Stimulated activated CD8-positive, alpha-beta memory T cell treated with anti-CD3 and anti-CD28 coated beads, Interleukin-12 subunit alpha, Interleukin-12 subunit beta, amount 100 ng/mL, for 24 hours (primary cell): ENCODE results near the gene FGF21.
"Not testable (repeated sequence)": the region's sequence is repeated elsewhere in the genome, so short reads cannot be mapped to it uniquely, and the experiment has no call there.

Experiments used
- DNase-seq: peaks from one replicate; pipeline ENCODE4 v3.0.0-alpha.2; 2020; ENCODE audit errors: extremely low read depth

The FGF21 gene

GRCh38 chr19:48755084-48755641 is at the start of gene FGF21:
Gene FGF21, plus strand, starts transcription at chr19:48755524. Its CDS starts 713 bp downstream, at chr19:48756237.
- DNase-seq, result no peak

- DNase-seq, result no peak
Observed at GRCh38 chr19:48708471-48708870, 46.9 kb upstream of the FGF21 start.

- DNase-seq, result no peak
Observed at GRCh38 chr19:48711106-48711662, 44.1 kb upstream of the FGF21 start.

GRCh38 chr19:48713041-48713863 is 42.1 kb upstream of the FGF21 start:
- no peak for DNase-seq

GRCh38 chr19:48713864-48714755 is 41.2 kb upstream of the FGF21 start:
- peak; percentile 89 for DNase-seq

- no peak for DNase-seq
Observed at GRCh38 chr19:48714759-48715675, 40.3 kb upstream of the FGF21 start.

GRCh38 chr19:48715681-48716171 is 39.6 kb upstream of the FGF21 start:
- no peak for DNase-seq

GRCh38 chr19:48716562-48717291 is 38.6 kb upstream of the FGF21 start:
- no peak for DNase-seq

- not testable (repeated sequence) for DNase-seq
Observed at GRCh38 chr19:48718106-48718505, 37.2 kb upstream of the FGF21 start.

GRCh38 chr19:48718711-48719231 is 36.6 kb upstream of the FGF21 start:
- no peak for DNase-seq

- no peak for DNase-seq
Observed at GRCh38 chr19:48719263-48720171, 35.8 kb upstream of the FGF21 start, which contains the start of gene MAMSTR. Gene MAMSTR, minus strand, starts transcription at chr19:48719725. Its CDS starts 694 bp downstream, at chr19:48719031.

- DNase-seq, result no peak
Observed at GRCh38 chr19:48720251-48720612, 35.1 kb upstream of the FGF21 start.

GRCh38 chr19:48720613-48721296 is 34.6 kb upstream of the FGF21 start:
- DNase-seq, result peak; percentile 85

GRCh38 chr19:48722196-48722708 is 33.1 kb upstream of the FGF21 start:
- no peak for DNase-seq

GRCh38 chr19:48724796-48725753 is 30.2 kb upstream of the FGF21 start:
- DNase-seq, result no peak

GRCh38 chr19:48726556-48726955 is 28.8 kb upstream of the FGF21 start:
- no peak for DNase-seq
